A549 (cell line): ENCODE data around the gene NAT8L. TPM values are rescaled to one million over a fixed set of nuclear protein-coding genes. Genes with fewer than 3 reads are reported as not detected.

Experiments
- ATAC-seq, 2 experiments: fragments of 200-7000 bp in 1 of 2; fragments of >200 bp in 1 of 2; cut with Nextera tagmentation in 1 of 2; cut with Tn5 transposase in 1 of 2; 3 replicates each; pipeline versions ENCODE4 v1.8.0 to v1.9.1; 2018 to 2020; ENCODE audit warnings: mild to moderate bottlenecking in 1 of 2, moderate library complexity in 1 of 2
- CTCF ChIA-PET: fragments of 300-600 bp; sonication (Branson Sonifier 250); formaldehyde crosslinking; extraction: SDS; loops from one replicate; lab custom pipeline; 2021; ENCODE audit warnings: antibody characterized with exemption, inconsistent platforms; lab: Yijun Ruan, JAX
- POLR2A ChIA-PET: fragments of 350-600 bp; formaldehyde crosslinking; extraction: SDS; loops from one replicate; lab custom pipeline; 2021; ENCODE audit warnings: antibody characterized with exemption, inconsistent platforms; lab: Yijun Ruan, JAX
- DNase-seq, 2 experiments: peaks; one replicate each; pipeline versions ENCODE4 v3.0.0 to v3.0.0-alpha.2; 2011 to 2016; ENCODE audit warnings: low read depth in 1 of 2, low spot score in 1 of 2
- FAIRE-seq: peaks from 2 replicates; lab custom pipeline; 2011; peaks lifted over from hg19 to GRCh38; lab: Jason Lieb, UNC
- H3K27ac ChIP-seq, 2 experiments: fragments of >200 bp; sonication (Bioruptor Twin); formaldehyde crosslinking; 3 replicates each; pipeline ENCODE4 v1.5.1; 2016 to 2017
- H3K4me1 ChIP-seq: fragments of >200 bp; sonication (Bioruptor Twin); formaldehyde crosslinking; 3 replicates; pipeline ENCODE4 v1.6.1; 2016
- H3K4me2 ChIP-seq: fragments of >200 bp; sonication (Bioruptor Twin); formaldehyde crosslinking; 3 replicates; pipeline ENCODE4 v1.6.1; 2016
- H3K4me3 ChIP-seq: fragments of >200 bp; sonication (Bioruptor Twin); formaldehyde crosslinking; 3 replicates; pipeline ENCODE4 v1.5.1; 2016
- H3K9me3 ChIP-seq: fragments of >200 bp; sonication (Bioruptor Twin); formaldehyde crosslinking; 3 replicates; pipeline ENCODE4 v1.6.1; 2016
- ATOH8 ChIP-seq: fragments of 250-450 bp; sonication (Bioruptor Pico); IDR thresholded peaks from 2 replicates; pipeline ENCODE4 v1.5.0; 2020; ENCODE audit warnings: low read depth, mild to moderate bottlenecking, moderate library complexity
- CEBPB ChIP-seq, 2 experiments: fragments of >200 bp in 1 of 2; sonication (Bioruptor Twin) in 1 of 2; formaldehyde crosslinking in 1 of 2; IDR thresholded peaks; 2 replicates each; pipeline ENCODE4 v1.6.1; 2012 to 2016
- E2F6 ChIP-seq: IDR thresholded peaks from 2 replicates; pipeline ENCODE4 v1.6.1; 2012; ENCODE audit warnings: low read depth, borderline replicate concordance
- EHMT2 ChIP-seq: fragments of 200-600 bp; sonication (generic); IDR thresholded peaks from 2 replicates; pipeline ENCODE4 v1.6.1; 2016; ENCODE audit warnings: antibody characterized with exemption, low read depth, mild to moderate bottlenecking, moderate library complexity
- FOSB ChIP-seq: fragments of 250-450 bp; sonication (Bioruptor Pico); IDR thresholded peaks from 2 replicates; pipeline ENCODE4 v1.5.0; 2020; ENCODE audit warnings: mild to moderate bottlenecking, moderate library complexity
- GATA3 ChIP-seq: IDR thresholded peaks from 2 replicates; pipeline ENCODE4 v1.6.1; 2012; ENCODE audit warnings: borderline replicate concordance
- HDAC2 ChIP-seq: fragments of 200-600 bp; sonication (generic); IDR thresholded peaks from 2 replicates; pipeline ENCODE4 v1.6.1; 2016
- HEYL ChIP-seq: fragments of 250-450 bp; sonication (Bioruptor Pico); IDR thresholded peaks from 2 replicates; pipeline ENCODE4 v1.8.0; 2021; ENCODE audit warnings: mild to moderate bottlenecking, moderate library complexity
- HOXB5 ChIP-seq: fragments of 250-450 bp; sonication (Bioruptor Pico); IDR thresholded peaks from 2 replicates; pipeline ENCODE4 v1.5.0; 2020; ENCODE audit warnings: mild to moderate bottlenecking, moderate library complexity
- KDM5A ChIP-seq: fragments of 200-600 bp; sonication (generic); IDR thresholded peaks from 2 replicates; pipeline ENCODE4 v1.6.1; 2016; ENCODE audit warnings: antibody characterized with exemption, mild to moderate bottlenecking
- MAZ ChIP-seq: fragments of 150-350 bp; IDR thresholded peaks from 2 replicates; pipeline ENCODE4 v1.6.1; 2014; ENCODE audit warnings: antibody characterized with exemption, low read depth, low read length, borderline replicate concordance
- NPAS2 ChIP-seq: fragments of 250-450 bp; sonication (Bioruptor Pico); IDR thresholded peaks from 2 replicates; pipeline ENCODE4 v1.8.0; 2022; ENCODE audit warnings: mild to moderate bottlenecking, moderate library complexity, borderline replicate concordance
- POLR2AphosphoS2 ChIP-seq: conservative IDR thresholded peaks from 2 replicates; pipeline ENCODE4 v1.6.1; 2012; ENCODE audit warnings: low read length, improper control_type of control experiment, inconsistent platforms
- RARB ChIP-seq: fragments of 250-450 bp; sonication (Bioruptor Pico); IDR thresholded peaks from 2 replicates; pipeline ENCODE4 v1.8.0; 2021; ENCODE audit warnings: mild to moderate bottlenecking, moderate library complexity
- RCOR1 ChIP-seq: fragments of 150-350 bp; IDR thresholded peaks from 2 replicates; pipeline ENCODE4 v1.6.1; 2014; ENCODE audit warnings: antibody characterized with exemption, low read length, low read depth
- RFX5 ChIP-seq: fragments of 450-650 bp; IDR thresholded peaks from 2 replicates; pipeline ENCODE4 v1.7.1; 2014; ENCODE audit warnings: antibody characterized with exemption, mild to moderate bottlenecking, moderate library complexity
- SMC3 ChIP-seq: fragments of >200 bp; sonication (Bioruptor Twin); formaldehyde crosslinking; IDR thresholded peaks from 3 replicates; pipeline ENCODE4 v1.6.1; 2018; ENCODE audit warnings: inconsistent platforms
- SREBF2 ChIP-seq: fragments of 450-650 bp; IDR thresholded peaks from 2 replicates; pipeline ENCODE4 v1.6.1; 2014; ENCODE audit warnings: mild to moderate bottlenecking, moderate library complexity
- TFCP2L1 ChIP-seq: fragments of 250-450 bp; sonication (Bioruptor Pico); IDR thresholded peaks from 2 replicates; pipeline ENCODE4 v1.5.0; 2021; ENCODE audit warnings: mild to moderate bottlenecking
- ZC3H11A ChIP-seq: fragments of 450-650 bp; IDR thresholded peaks from 2 replicates; pipeline ENCODE4 v1.6.1; 2014; ENCODE audit warnings: antibody characterized with exemption, mild to moderate bottlenecking
- ZFP36 ChIP-seq: fragments of 450-650 bp; IDR thresholded peaks from 2 replicates; pipeline ENCODE4 v1.6.1; 2014; ENCODE audit warnings: borderline replicate concordance; ENCODE audit not compliant: partially characterized antibody
- ZNF302 ChIP-seq: fragments of 250-450 bp; sonication (Bioruptor Pico); IDR thresholded peaks from 2 replicates; pipeline ENCODE4 v1.9.0; 2021; ENCODE audit warnings: inconsistent platforms, mild to moderate bottlenecking, moderate library complexity
- WGBS: methylation state at CpG from one replicate; pipeline ENCODE4 v1.1.6; 2017; ENCODE audit errors: missing lambda C conversion rate; 5-methylcytosine and 5-hydroxymethylcytosine counted together
- polyA plus RNA-seq, 4 experiments: library from polyadenylated mRNA; depleted of rRNA in 3 of 4; stranded (reverse); fragments of >200 nt; fragmentation: RNase III in 1 of 4; extraction: RNeasy Plus Mini Kit Qiagen cat#74134 plus additional on column Dnase treatment in 1 of 4; gene quantifications; 2 replicates in 3 of 4; 3 replicates in 1 of 4; pipeline ENCODE4 v1.2.3, GENCODE V29; 2011 to 2017
- TF ChIP-seq, protein P1 (sequence below): fragments of 150-350 bp; IDR thresholded peaks from 2 replicates; pipeline ENCODE4 v1.6.1; 2014; ENCODE audit warnings: low read depth, mild to moderate bottlenecking, low read length

NAT8L gene
- polyA plus RNA-seq, 2 of the 4 experiments (the other 2 are of a cell fraction) = 2.6 to 8.2 TPM

- no peak for DNase-seq
- POLR2A ChIA-PET = no interaction called here
- no peak for TF ChIP-seq HEYL (CRISPR knock-in tag)
- TF ChIP-seq HOXB5 (CRISPR knock-in tag) = no peak
- TF ChIP-seq GATA3 = no peak
- TF ChIP-seq KDM5A = no peak
- no peak for TF ChIP-seq HDAC2
- TF ChIP-seq ZC3H11A = no peak
- TF ChIP-seq ZFP36 = no peak
- no peak for TF ChIP-seq RCOR1
- 75% methylated on average over 9 of the region's 17 CpGs for WGBS
- no peak overlapping the region for H3K4me3 ChIP-seq
- H3K9me3 ChIP-seq = no peaks in the 10 kb centered on the region
- no peak for ATAC-seq
- FAIRE-seq = no peak
- CTCF ChIA-PET = no interaction called here
- H3K27ac ChIP-seq = no peak overlapping the region
- H3K4me1 ChIP-seq = no peaks in the 10 kb centered on the region
- no peak overlapping the region for H3K4me2 ChIP-seq
Measured at GRCh38 chr4:2077537-2078460, 18.7 kb downstream of the NAT8L start.

GRCh38 chr4:2078584-2078983, 19.5 kb downstream of the NAT8L start:
- no peak overlapping the region for H3K4me2 ChIP-seq
- 62% methylated on average over 9 of the region's 9 CpGs for WGBS
- TF ChIP-seq SREBF2 (no peak), ATOH8 (CRISPR knock-in tag) (no peak), NPAS2 (CRISPR knock-in tag) (no peak), E2F6 (no peak), EHMT2 (no peak), RARB (CRISPR knock-in tag) (no peak), KDM5A (no peak), MAZ (no peak), TFCP2L1 (CRISPR knock-in tag) (no peak), POLR2AphosphoS2 (no peak), CEBPB (IDR thresholded peaks at IDR 0.05) (no peak), FOSB (CRISPR knock-in tag) (no peak)
- TF ChIP-seq, all 56 proteins: peak for 0
- ChIA-PET CTCF (no interaction called here), POLR2A (no interaction called here)
- FAIRE-seq = no peak
- no peaks in the 10 kb centered on the region for H3K4me1 ChIP-seq
- H3K27ac ChIP-seq = no peak overlapping the region
- DNase-seq = no peak
- ATAC-seq = no peak
- no peaks in the 10 kb centered on the region for H3K9me3 ChIP-seq
- no peak overlapping the region for H3K4me3 ChIP-seq

DNA sequence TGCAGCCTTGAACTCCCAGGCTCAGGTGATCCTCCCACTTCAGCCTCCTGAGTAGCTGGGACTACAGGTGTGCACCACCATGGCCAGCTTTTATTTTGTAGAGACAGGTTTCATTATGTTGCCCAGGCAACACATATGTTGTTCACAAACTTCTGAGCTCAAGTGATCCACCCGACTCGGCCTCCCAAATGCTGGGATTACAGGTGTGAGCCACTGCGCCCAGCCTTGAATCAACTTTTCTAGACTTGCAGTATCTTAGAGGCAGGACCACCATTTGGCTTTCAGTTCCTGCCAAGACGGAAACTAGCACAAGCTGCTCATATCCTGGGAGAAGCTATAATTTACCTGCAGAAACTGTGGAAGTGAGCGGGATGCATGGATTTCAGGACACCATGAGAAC, 19.9 kb downstream of the NAT8L start:
- no peak overlapping the region for H3K4me2 ChIP-seq
- H3K4me1 ChIP-seq = no peaks in the 10 kb centered on the region
- no peak overlapping the region for H3K4me3 ChIP-seq
- no peak for TF ChIP-seq SMC3
- TF ChIP-seq ZNF302 = no peak
- no peak for TF ChIP-seq KDM5A
- TF ChIP-seq RFX5 = no peak
- TF ChIP-seq, protein P1, sequence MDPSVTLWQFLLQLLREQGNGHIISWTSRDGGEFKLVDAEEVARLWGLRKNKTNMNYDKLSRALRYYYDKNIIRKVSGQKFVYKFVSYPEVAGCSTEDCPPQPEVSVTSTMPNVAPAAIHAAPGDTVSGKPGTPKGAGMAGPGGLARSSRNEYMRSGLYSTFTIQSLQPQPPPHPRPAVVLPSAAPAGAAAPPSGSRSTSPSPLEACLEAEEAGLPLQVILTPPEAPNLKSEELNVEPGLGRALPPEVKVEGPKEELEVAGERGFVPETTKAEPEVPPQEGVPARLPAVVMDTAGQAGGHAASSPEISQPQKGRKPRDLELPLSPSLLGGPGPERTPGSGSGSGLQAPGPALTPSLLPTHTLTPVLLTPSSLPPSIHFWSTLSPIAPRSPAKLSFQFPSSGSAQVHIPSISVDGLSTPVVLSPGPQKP = no peak
- ChIA-PET CTCF (interaction anchor here (0.6 kb wide), 1 partner anchor 65 kb away, joined by 3 read pairs; no protein-coding TSS in a partner anchor), POLR2A (no interaction called here)
- 82% methylated on average over 5 of the region's 5 CpGs for WGBS
- H3K27ac ChIP-seq = no peak overlapping the region
- no peak for DNase-seq
- H3K9me3 ChIP-seq = no peaks in the 10 kb centered on the region
- ATAC-seq = no peak
- FAIRE-seq = no peak
